NB4 (cell line): ENCODE measurements around the gene HEXD.

ENCODE experiments used
- CTCF ChIP-seq: IDR thresholded peaks from one replicate; pipeline ENCODE4 v1.5.1; 2012; ENCODE audit warnings: low read depth, low read length
- MYC ChIP-seq: IDR thresholded peaks from 2 replicates; pipeline ENCODE4 v1.6.1; 2011; ENCODE audit warnings: low read depth, low read length
- POLR2A ChIP-seq: IDR thresholded peaks from 2 replicates; pipeline ENCODE4 v1.6.1; 2011; ENCODE audit warnings: mild to moderate bottlenecking; ENCODE audit not compliant: insufficient read length; ENCODE audit errors: extremely low read depth

GRCh38 chr17:82480318-82480717 is 62.2 kb downstream of the HEXD start:
- no peak for TF ChIP-seq CTCF
- TF ChIP-seq POLR2A: no peak
- no peak for TF ChIP-seq MYC
